ENCODE results near the gene APBB2.

GRCh38 chr4:41216294-41217019, 2.1 kb upstream of the APBB2 start:
- TF ChIP-seq CTCF (IDR thresholded peaks at IDR 0.05) (peak; percentile 34 to 50 (median 45)), EP300 (IDR thresholded peaks at IDR 0.05) (no peak), POLR2AphosphoS5 (IDR thresholded peaks at IDR 0.05) (peak; percentile 57 to 79)

Measured in esophagus muscularis mucosa (tissue), 4 donors.